Measurements from ENCODE around the gene LUC7L2.
"Not testable (repeated sequence)": the region's sequence is repeated elsewhere in the genome, so short reads cannot be mapped to it uniquely, and the experiment has no call there.

The LUC7L2 gene

GRCh38 chr7:139452958-139453672, 93.4 kb downstream of the LUC7L2 start:
- no peak for DNase-seq

- no peak for DNase-seq
Observed at GRCh38 chr7:139453673-139454321, 94.1 kb downstream of the LUC7L2 start.

- no peak for DNase-seq
Observed at GRCh38 chr7:139455789-139456188, 96.1 kb downstream of the LUC7L2 start.

GRCh38 chr7:139456511-139456910, 96.8 kb downstream of the LUC7L2 start:
- DNase-seq: no peak

- DNase-seq: no peak
Observed at GRCh38 chr7:139457153-139457946, 97.7 kb downstream of the LUC7L2 start.

GRCh38 chr7:139463421-139463820, 103.7 kb downstream of the LUC7L2 start:
- not testable (repeated sequence) for DNase-seq

GRCh38 chr7:139464511-139464910, 104.8 kb downstream of the LUC7L2 start:
- DNase-seq: not testable (repeated sequence)

- DNase-seq: not testable (repeated sequence)
Observed at GRCh38 chr7:139465072-139465471, 105.4 kb downstream of the LUC7L2 start.

GRCh38 chr7:139467729-139468128, 108.0 kb downstream of the LUC7L2 start:
- DNase-seq: not testable (repeated sequence)

- DNase-seq: not testable (repeated sequence)
Observed at GRCh38 chr7:139468281-139468680, 108.6 kb downstream of the LUC7L2 start.

- no peak for DNase-seq
Observed at GRCh38 chr7:139471740-139472353, 112.2 kb downstream of the LUC7L2 start.
